Trophoblast cell (in vitro differentiated cells and primary cell): Measurements from ENCODE around the gene SAMM50.

Experiments used
- DNase-seq, 2 donors: peaks; one replicate each; pipeline ENCODE4 v3.0.0-alpha.2; 2016
- H2AFZ ChIP-seq: 2 replicates; pipeline ENCODE4 v1.6.1; 2013; ENCODE audit warnings: low read length, moderate library complexity, mild to moderate bottlenecking; ENCODE audit not compliant: insufficient read depth, poor library complexity
- H2AK5ac ChIP-seq: 2 replicates; pipeline ENCODE4 v1.6.1; 2013; ENCODE audit warnings: mild to moderate bottlenecking, low read length
- H2BK120ac ChIP-seq: 2 replicates; pipeline ENCODE4 v1.6.1; 2013; ENCODE audit warnings: low read length, mild to moderate bottlenecking, moderate library complexity; ENCODE audit not compliant: insufficient read depth, poor library complexity
- H2BK12ac ChIP-seq: 2 replicates; pipeline ENCODE4 v1.6.1; 2013; ENCODE audit warnings: mild to moderate bottlenecking, low read length, moderate library complexity
- H2BK5ac ChIP-seq: 2 replicates; pipeline ENCODE4 v1.6.1; 2013; ENCODE audit warnings: low read length, low read depth, moderate library complexity, mild to moderate bottlenecking; ENCODE audit not compliant: poor library complexity
- H3K14ac ChIP-seq: 2 replicates; pipeline ENCODE4 v1.6.1; 2013; ENCODE audit warnings: mild to moderate bottlenecking, low read length
- H3K18ac ChIP-seq: 2 replicates; pipeline ENCODE4 v1.6.1; 2013; ENCODE audit warnings: mild to moderate bottlenecking, low read length
- H3K23ac ChIP-seq: 2 replicates; pipeline ENCODE4 v1.6.1; 2013; ENCODE audit warnings: low read length
- H3K27ac ChIP-seq: 2 replicates; pipeline ENCODE4 v1.5.1; 2013; ENCODE audit warnings: low read depth, mild to moderate bottlenecking, inconsistent platforms, low read length, moderate library complexity
- H3K27me3 ChIP-seq: 2 replicates; pipeline ENCODE4 v1.6.1; 2013; ENCODE audit warnings: inconsistent platforms, mild to moderate bottlenecking, low read length, moderate library complexity; ENCODE audit not compliant: insufficient read depth
- H3K36me3 ChIP-seq, 2 experiments: 1 replicate in 1 of 2; 2 replicates in 1 of 2; pipeline ENCODE4 v1.6.1; 2013; ENCODE audit warnings: low read length in 2 of 2, mild to moderate bottlenecking in 2 of 2, moderate library complexity in 1 of 2; ENCODE audit not compliant: insufficient read depth in 2 of 2, control insufficient read depth in 1 of 2
- H3K4ac ChIP-seq: 2 replicates; pipeline ENCODE4 v1.6.1; 2013; ENCODE audit warnings: low read depth, mild to moderate bottlenecking, low read length, moderate library complexity
- H3K4me1 ChIP-seq, 2 experiments: 1 replicate in 1 of 2; 2 replicates in 1 of 2; pipeline ENCODE4 v1.6.1; 2013; ENCODE audit warnings: low read length in 2 of 2, mild to moderate bottlenecking in 2 of 2, moderate library complexity in 1 of 2; ENCODE audit not compliant: insufficient read depth in 2 of 2, control insufficient read depth in 1 of 2
- H3K4me2 ChIP-seq: 2 replicates; pipeline ENCODE4 v1.6.1; 2013; ENCODE audit warnings: inconsistent platforms, mild to moderate bottlenecking, low read length, moderate library complexity
- H3K4me3 ChIP-seq: 2 replicates; pipeline ENCODE4 v1.5.1; 2013; ENCODE audit warnings: mild to moderate bottlenecking, low read depth, low read length, inconsistent platforms
- H3K79me1 ChIP-seq: one replicate; pipeline ENCODE4 v1.6.1; 2013; ENCODE audit warnings: low read length
- H3K79me2 ChIP-seq: 2 replicates; pipeline ENCODE4 v1.6.1; 2013; ENCODE audit warnings: low read length, mild to moderate bottlenecking; ENCODE audit not compliant: control insufficient read depth, insufficient read depth, poor library complexity
- H3K9ac ChIP-seq: 2 replicates; pipeline ENCODE4 v1.6.1; 2013; ENCODE audit warnings: mild to moderate bottlenecking, low read length
- H3K9me3 ChIP-seq: 2 replicates; pipeline ENCODE4 v1.6.1; 2013; ENCODE audit warnings: low read depth, mild to moderate bottlenecking, control low read depth, inconsistent platforms, low read length; ENCODE audit not compliant: insufficient read depth
- H4K12ac ChIP-seq: 2 replicates; pipeline ENCODE4 v1.6.1; 2013; ENCODE audit warnings: low read depth, mild to moderate bottlenecking, low read length, moderate library complexity
- H4K8ac ChIP-seq: 2 replicates; pipeline ENCODE4 v1.6.1; 2013; ENCODE audit warnings: low read depth, mild to moderate bottlenecking, low read length, moderate library complexity
- H4K91ac ChIP-seq: one replicate; pipeline ENCODE4 v1.6.1; 2013; ENCODE audit warnings: low read depth, mild to moderate bottlenecking, low read length, moderate library complexity
- WGBS: extraction: QIAGEN DNeasy Blood & Tissue Kit; methylation state at CpG from one replicate; pipeline ENCODE4 v1.1.7; 2013; ENCODE audit warnings: missing lambda C conversion rate; ENCODE audit not compliant: insufficient read length, insufficient coverage; ENCODE audit errors: extremely low coverage; 5-methylcytosine and 5-hydroxymethylcytosine counted together

SAMM50 gene

DNA sequence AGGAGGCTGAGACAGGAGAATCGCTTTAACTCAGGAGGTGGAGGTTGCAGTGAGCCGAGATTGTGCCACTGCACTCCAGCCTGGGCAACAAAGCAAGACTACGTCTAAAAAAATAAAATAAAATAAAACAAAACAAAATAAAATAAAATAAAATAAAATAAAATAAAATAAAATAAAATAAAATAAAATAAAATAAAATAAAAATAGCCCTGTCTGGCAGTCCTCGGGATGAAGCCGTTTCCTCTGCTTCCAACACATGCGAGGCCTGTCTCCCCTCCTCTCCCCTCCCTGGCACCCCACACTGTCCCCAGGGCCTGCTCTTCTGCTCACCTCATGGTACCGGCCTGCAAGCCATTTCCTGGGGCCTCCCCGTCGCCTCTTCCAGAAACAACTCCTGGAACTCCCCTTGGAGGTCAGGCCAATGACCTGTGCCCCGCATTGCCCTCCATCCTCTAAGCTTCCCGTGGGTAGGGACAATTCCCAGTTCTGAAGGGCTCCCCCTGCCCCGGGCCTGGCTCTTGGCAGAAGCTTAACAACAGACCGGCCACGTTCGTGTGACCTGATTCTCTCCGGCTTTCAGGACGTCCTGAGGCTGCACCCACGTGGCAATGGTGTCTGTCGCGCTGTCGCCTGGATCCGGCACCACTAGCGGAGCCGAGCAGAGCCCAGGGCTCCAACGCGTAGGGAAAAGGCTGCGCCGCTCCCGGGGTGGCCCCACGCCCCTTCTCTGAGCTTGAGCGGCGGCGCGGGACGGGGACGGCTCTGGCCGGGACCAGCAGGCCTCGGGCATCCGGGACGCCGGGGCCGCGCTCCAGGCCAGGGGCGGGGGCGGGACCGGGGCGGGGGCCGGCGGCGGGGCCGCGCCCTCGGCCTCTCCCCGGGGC is 68.4 kb downstream of the SAMM50 start:
- Histone ChIP-seq H3K4me2 (peak overlapping the region; percentile 84), H3K27me3 (peaks cover 3% of the 10 kb centered on the region), H3K9ac (peak overlapping the region; percentile 4), H3K9me3 (peaks cover 2% of the 10 kb centered on the region), H3K14ac (no peak overlapping the region), H2BK120ac (no peak overlapping the region), H3K18ac (no peak overlapping the region), H3K4me1 (peaks cover 4 to 5% of the 10 kb centered on the region in 2 experiments), H3K23ac (no peak overlapping the region), H4K12ac (peak overlapping the region; percentile 22), H4K91ac (no peak overlapping the region), H2BK5ac (no peak overlapping the region), H2AK5ac (no peak overlapping the region), H3K4ac (no peak overlapping the region), H4K8ac (peak overlapping the region; percentile 42), H3K36me3 (no peaks in the 10 kb centered on the region), H2BK12ac (no peak overlapping the region), H3K27ac (no peak overlapping the region), H3K79me2 (no peaks in the 10 kb centered on the region), H3K79me1 (no peaks in the 10 kb centered on the region), H2AFZ (peak overlapping the region; percentile 66), H3K4me3 (peak overlapping the region; percentile 59)
- DNase-seq, result peak in 1 of 2 donors; percentile 19
- no CpG with 5 or more reads among the region's 54 CpGs for WGBS

DNA sequence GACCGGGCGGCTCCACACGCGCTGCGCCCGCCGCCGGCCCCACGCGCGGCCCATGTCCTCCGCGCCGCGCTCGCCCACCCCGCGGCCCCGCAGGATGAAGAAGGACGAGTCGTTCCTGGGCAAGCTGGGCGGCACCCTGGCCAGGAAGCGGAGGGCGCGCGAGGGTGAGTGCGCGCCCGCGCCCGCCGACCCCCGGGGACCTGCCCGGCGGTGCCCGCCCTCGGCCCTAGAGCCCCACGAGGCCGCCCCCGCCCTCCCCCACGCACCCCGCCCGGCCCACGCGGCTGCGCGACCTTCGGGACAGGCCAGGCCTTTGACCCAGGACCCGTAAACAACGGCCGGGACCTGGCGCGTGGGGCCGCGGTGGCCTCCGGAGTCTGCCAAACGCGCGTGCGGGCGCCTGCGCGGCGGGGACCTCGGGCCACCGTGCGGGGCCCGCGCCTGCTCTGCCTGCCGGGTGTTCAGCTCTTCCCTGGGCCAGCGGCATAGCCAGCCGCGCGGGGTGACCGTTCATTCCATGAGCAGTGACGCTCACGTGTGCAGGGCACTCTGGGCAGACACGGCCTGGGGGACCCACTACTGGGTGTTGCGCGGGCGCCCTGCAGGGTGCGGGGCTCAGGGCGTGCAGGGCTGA is 69.2 kb downstream of the SAMM50 start, which contains the start of gene PARVB:
Gene PARVB (plus strand): TSS at position 15 of the 634 bp plus-strand sequence. CDS start 38 bp downstream, at position 53.
- Histone ChIP-seq H3K27me3 (peaks cover 3% of the 10 kb centered on the region), H3K14ac (no peak within 1 kb of the TSS), H3K18ac (no peak within 1 kb of the TSS), H4K12ac (peak within 1 kb of the TSS; percentile 22), H3K79me2 (no peaks in the 10 kb centered on the region), H2AFZ (peak within 1 kb of the TSS; percentile 66), H2BK5ac (no peak within 1 kb of the TSS), H3K9me3 (peaks cover 2% of the 10 kb centered on the region), H3K23ac (no peak within 1 kb of the TSS), H3K4me1 (peaks cover 4 to 5% of the 10 kb centered on the region in 2 experiments), H2BK12ac (no peak within 1 kb of the TSS), H3K4me2 (peak within 1 kb of the TSS; percentile 84), H2AK5ac (no peak within 1 kb of the TSS), H3K36me3 (no peaks in the 10 kb centered on the region), H3K9ac (peak within 1 kb of the TSS; percentile 4), H4K91ac (no peak within 1 kb of the TSS), H3K79me1 (no peaks in the 10 kb centered on the region), H2BK120ac (no peak within 1 kb of the TSS), H3K4me3 (peak within 1 kb of the TSS; percentile 59), H4K8ac (peak within 1 kb of the TSS; percentile 42), H3K27ac (no peak within 1 kb of the TSS), H3K4ac (no peak within 1 kb of the TSS)
- no CpG with 5 or more reads among the region's 83 CpGs for WGBS
- peak in 1 of 2 donors; percentile 33 for DNase-seq

DNA sequence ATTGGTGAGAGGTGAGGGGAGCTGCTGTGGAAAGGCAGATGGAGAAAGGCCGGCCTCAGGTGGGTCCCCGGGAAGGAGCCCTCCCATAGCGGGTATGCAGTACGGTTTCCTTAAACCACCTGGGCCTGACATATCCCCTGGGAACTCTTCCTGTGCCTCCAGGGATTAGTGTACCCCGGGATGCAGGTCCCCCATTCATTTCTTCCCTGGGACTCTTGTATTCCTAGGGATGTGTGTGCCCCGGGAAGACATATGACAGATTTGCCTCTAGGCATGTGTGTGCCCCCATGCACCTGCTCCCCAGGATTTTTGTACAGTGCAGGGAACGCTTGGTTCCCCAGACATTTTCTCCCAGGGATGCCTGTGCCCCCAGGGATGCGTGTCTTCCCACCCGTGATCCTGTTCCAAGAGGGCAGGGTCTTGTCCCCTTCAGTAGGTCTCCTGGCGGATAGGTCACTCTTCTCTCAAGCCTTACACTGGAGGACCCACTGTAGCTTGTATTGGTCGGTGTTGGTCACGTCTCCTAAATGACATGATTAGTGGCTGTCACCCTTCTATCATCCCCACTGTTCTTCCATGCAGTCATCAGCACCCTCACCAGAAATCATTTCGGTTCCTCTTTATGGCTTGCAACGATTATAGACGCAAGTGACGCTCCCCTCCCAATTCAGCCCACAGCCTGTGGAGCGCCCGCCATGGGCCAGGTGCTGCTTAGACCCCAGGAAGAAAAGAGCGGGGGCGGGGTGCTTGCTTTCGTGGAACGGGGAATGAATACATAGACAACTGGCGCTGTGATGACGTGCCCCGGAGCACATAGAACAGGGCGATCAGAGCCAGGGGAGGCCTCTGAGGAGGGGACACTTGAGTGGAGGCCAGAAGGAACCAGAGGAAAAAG is 70.2 kb downstream of the SAMM50 start:
- H2BK5ac ChIP-seq, result no peak overlapping the region
- no CpG with 5 or more reads among the region's 26 CpGs for WGBS
- H2AFZ ChIP-seq, result no peak overlapping the region

DNA sequence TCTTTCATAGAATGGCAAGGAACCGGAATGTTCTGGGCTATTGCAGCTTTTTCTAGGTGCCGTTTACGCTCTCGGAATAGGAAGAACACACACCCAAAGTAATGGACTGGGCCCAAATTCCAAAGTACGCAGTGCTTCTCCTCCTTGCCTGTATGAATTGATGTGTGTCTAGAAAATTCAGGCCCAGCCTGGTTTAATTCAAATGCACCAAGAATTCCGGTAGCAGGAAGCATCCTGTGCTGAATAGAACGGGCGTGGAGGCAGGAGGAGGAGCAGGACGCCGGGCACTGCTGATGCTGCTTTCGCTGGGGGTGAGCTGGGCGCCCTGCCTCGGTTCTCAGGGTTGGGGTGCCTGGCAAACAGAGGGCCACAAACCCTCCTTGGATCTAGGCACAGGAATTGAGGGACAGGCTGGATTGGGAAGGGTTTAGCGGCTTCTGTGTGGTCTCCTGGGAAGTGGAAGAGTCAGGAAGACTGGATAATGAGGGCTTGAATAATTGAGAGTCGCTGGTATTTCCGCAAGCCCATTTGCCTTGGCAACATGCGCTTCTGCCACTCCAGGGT is 70.9 kb downstream of the SAMM50 start:
- Histone ChIP-seq H3K27ac (no peak overlapping the region), H2AFZ (no peak overlapping the region), H2BK5ac (no peak overlapping the region), H3K79me1 (no peaks in the 10 kb centered on the region), H3K4me1 (peaks cover 4 to 5% of the 10 kb centered on the region in 2 experiments), H3K36me3 (no peaks in the 10 kb centered on the region), H3K9ac (no peak overlapping the region), H4K12ac (no peak overlapping the region), H3K9me3 (peaks cover 2% of the 10 kb centered on the region), H3K23ac (no peak overlapping the region), H2BK12ac (no peak overlapping the region), H2BK120ac (no peak overlapping the region), H3K4me2 (no peak overlapping the region), H4K91ac (no peak overlapping the region), H4K8ac (no peak overlapping the region), H2AK5ac (no peak overlapping the region), H3K4ac (no peak overlapping the region), H3K18ac (no peak overlapping the region), H3K4me3 (no peak overlapping the region), H3K14ac (no peak overlapping the region), H3K27me3 (peaks cover 3% of the 10 kb centered on the region), H3K79me2 (no peaks in the 10 kb centered on the region)
- no CpG with 5 or more reads among the region's 17 CpGs for WGBS
- DNase-seq, result no peak

More for the DNA sequence above, 70.2 kb downstream of the SAMM50 start:
- Histone ChIP-seq H2AK5ac (no peak overlapping the region), H3K4me2 (no peak overlapping the region), H3K23ac (no peak overlapping the region), H3K18ac (no peak overlapping the region), H3K27me3 (peaks cover 3% of the 10 kb centered on the region), H3K4me1 (peaks cover 4 to 5% of the 10 kb centered on the region in 2 experiments), H3K79me1 (no peaks in the 10 kb centered on the region), H3K36me3 (no peaks in the 10 kb centered on the region), H4K12ac (no peak overlapping the region), H3K14ac (no peak overlapping the region), H3K27ac (no peak overlapping the region), H4K8ac (no peak overlapping the region), H3K4ac (no peak overlapping the region), H3K9me3 (peaks cover 2% of the 10 kb centered on the region), H2BK12ac (no peak overlapping the region), H3K79me2 (no peaks in the 10 kb centered on the region), H4K91ac (no peak overlapping the region), H3K9ac (no peak overlapping the region), H2BK120ac (no peak overlapping the region), H3K4me3 (no peak overlapping the region)
- DNase-seq, result peak in 1 of 2 donors; percentile 17
